ENCODE data around the gene CDY2B.
"Not testable (repeated sequence)": the region's sequence is repeated elsewhere in the genome, so short reads cannot be mapped to it uniquely, and the experiment has no call there.

Gene CDY2B

DNA sequence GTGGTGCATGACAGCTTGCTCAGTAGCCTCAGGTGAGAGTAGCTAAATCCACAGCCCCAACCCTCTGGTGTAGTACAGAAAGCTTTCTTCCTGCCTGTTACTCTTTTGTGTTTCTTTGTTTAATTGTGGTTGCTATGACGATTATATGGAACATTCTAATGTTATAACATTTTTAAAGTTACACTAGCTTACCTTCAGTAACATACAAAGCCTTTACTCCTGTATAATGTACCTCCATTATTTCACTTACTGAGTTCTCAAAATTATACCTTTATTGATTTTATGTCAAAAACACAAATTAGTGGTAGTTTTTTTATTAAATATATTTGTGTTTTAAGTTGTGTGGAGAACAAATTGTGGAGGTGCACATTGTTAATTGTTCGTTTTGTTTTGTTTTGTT lies at the start of gene CDY2B:
CDY2B (minus strand) TSS at position 101 of the 400 bp plus-strand sequence. CDS start 328 bp downstream, outside the sequence.
- not testable (repeated sequence) for H3K4me3 ChIP-seq (ENCODE audit: low read length)

DNA sequence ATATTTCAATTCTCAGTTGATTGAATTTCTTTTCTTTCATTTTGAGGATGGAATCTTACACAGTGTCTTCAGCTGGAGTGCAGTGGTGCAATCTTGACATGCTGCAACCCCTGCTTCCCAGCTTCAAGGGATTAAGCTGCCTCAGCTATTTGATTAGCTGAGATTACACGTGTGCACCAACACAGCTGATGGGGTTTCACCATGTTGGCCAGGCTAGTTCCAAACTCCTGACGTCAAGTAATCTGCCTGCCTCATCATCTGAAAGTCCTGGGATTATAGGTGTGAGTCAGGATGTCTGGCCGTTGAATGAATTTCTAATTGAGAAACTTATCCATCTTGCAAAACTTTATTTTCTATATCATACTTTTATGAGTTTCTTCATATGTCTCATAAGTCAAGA lies 28.0 kb upstream of the CDY2B start:
- H3K4me3 ChIP-seq (ENCODE audit: low read length) = not testable (repeated sequence)

GRCh38 chrY:17907351-17907750 lies 27.3 kb upstream of the CDY2B start:
- not testable (repeated sequence) for H3K4me3 ChIP-seq (ENCODE audit: low read length)

GRCh38 chrY:17881697-17882096 lies 1.7 kb upstream of the CDY2B start:
- H3K4me3 ChIP-seq (ENCODE audit: low read length) = not testable (repeated sequence)

DNA sequence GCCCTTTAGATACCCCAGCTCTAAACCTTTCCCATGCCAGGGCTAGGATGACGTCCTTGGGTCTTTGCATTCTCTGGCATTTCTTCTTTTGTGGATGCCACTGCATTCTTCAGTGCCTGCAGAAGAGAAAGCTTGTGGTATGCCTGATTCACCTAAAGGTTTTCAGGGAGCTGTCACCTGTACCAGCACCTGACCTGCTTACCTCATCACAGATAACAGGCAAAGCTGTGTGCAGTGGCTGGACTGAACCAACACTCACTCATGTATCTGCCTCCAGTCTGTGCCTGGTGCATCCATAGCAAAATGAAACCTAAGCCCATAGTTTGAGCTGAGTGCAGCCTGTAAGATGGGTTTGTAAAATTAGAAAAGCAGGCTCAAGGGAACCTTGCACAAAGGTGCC lies 3.3 kb downstream of the CDY2B start:
- H3K4me3 ChIP-seq (ENCODE audit: low read length) = not testable (repeated sequence)

GRCh38 chrY:17875401-17875800 lies 4.6 kb downstream of the CDY2B start:
- H3K4me3 ChIP-seq (ENCODE audit: low read length) = not testable (repeated sequence)

DNA sequence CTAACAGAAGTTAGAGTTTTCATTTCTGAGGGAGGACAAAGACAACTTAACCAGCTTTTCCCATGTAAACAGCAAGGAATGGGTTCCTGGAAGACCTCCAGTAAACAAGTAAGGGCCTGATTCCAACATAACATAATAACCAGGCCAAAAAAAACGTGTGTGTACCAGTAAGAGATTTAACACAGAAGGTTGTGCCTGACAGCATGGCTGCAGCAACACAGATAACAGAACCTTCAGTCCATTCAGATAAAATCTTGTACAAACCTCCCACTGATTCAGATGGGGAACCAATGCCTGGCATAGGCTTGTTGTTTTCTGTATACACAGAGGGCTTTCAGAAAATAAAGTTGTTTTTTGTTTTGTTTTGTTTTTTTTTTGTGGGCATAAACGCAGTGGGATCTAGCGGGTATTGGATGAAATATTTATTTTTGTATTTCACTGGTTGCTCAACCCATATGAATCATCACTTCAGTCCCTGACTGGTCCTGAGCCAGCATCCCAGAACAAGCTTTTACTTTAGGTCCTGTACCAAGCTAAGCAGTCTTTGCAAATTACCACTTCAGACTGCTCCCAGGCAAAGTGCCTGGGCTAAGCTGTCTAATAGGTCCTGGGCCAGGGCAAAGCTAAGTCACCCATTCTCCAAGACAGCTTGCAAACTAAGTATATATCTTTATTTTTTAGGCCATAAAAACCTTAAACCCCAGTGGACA lies 8.7 kb downstream of the CDY2B start:
- not testable (repeated sequence) for H3K4me3 ChIP-seq (ENCODE audit: low read length)

DNA sequence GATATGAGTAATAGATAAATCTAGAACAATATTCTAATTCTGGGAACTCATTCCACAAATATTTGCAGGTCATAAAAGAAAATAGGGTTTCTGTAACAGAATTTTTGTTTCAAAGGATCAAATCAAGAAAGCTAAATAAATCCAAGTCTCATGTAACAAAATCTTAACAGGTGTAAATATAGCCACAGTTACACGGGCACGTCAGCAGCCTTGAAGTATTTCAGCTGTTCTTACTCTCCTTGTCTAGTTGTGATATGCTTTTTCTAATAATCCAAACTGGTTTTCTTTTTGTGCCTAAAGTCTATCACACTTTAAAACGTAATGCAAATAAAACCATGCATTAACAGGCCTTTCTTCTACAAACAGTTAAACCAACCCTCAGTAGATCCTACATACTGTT lies 9.3 kb downstream of the CDY2B start:
- not testable (repeated sequence) for H3K4me3 ChIP-seq (ENCODE audit: low read length)

- not testable (repeated sequence) for H3K4me3 ChIP-seq (ENCODE audit: low read length)
Observed at GRCh38 chrY:17867850-17868249, 12.2 kb downstream of the CDY2B start.

- H3K4me3 ChIP-seq (ENCODE audit: low read length) = not testable (repeated sequence)
Observed at GRCh38 chrY:17860634-17861033, 19.4 kb downstream of the CDY2B start.

GRCh38 chrY:17856963-17857848 lies 22.8 kb downstream of the CDY2B start:
- H3K4me3 ChIP-seq (ENCODE audit: low read length) = not testable (repeated sequence)

DNA sequence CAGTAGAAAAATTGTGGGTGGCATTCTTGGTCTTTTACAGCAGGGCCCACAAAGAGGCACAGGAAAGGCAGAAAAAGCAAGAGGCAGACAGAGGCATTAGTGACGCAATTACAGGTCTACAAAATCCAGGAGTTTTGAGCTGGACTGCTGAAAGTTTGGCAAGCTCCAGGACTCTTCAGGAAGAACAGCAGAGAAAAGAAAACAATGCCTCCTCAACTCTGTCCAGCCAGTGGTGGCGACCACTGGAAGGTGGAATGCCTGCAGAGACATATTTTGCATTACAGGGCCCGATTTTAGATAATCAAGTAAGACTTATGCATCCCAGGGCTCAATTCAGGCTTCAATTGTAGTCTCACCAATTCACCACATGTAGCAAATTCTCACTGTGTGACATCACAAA lies 23.5 kb downstream of the CDY2B start:
- not testable (repeated sequence) for H3K4me3 ChIP-seq (ENCODE audit: low read length)

- not testable (repeated sequence) for H3K4me3 ChIP-seq (ENCODE audit: low read length)
Observed at GRCh38 chrY:17849131-17849530, 30.9 kb downstream of the CDY2B start.

DNA sequence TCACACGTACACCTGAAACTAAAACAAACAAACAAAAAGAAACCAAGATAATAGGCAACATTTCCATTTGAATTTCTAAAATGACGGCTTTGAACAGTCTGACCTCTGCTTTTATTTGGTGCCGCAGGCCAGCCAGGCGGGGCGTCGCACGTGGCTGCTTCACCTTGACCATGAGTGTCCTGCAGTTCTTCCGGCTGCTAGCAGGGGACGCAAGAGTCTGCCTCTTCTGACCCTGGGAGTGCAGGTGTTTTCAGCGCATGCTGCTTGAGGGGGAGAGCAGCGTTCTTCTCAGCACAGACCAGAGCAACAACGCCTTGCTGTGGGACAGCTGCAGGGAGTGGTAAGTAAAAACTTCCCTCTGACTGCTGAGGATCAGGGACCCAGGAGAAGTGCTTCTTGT lies 47.9 kb downstream of the CDY2B start:
- H3K4me3 ChIP-seq (ENCODE audit: low read length) = not testable (repeated sequence)

All from GM08714 (cell line).